ENCODE results near the gene RSU1. TPM values are rescaled to one million over a fixed set of nuclear protein-coding genes. Genes with fewer than 3 reads are reported as not detected.
A peak's percentile ranks its signal among the peaks of the same experiment; 100 is the strongest.

The RSU1 gene
- total RNA-seq, 1 donor from 2014 or later: 33.7 TPM

DNA sequence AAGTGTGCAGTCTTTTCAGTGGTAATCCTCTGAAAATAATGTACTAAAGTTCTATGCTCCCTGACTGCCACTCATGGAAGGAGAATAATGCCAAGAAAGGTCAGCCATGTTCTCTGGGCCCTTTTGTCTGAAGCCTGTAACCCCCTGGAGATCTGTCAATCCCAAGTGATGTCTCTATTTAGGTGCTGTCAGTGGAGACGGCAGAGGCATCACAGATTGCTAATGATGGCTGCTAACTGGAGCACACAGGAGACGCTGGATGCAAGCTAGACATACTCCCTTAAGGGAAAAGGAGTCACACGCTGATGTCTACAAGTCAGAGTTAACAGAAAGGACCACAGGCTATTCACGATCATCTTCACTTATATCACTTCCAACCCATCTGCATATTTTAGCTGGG is 118.8 kb downstream of the RSU1 start:
- TF ChIP-seq, protein P1, sequence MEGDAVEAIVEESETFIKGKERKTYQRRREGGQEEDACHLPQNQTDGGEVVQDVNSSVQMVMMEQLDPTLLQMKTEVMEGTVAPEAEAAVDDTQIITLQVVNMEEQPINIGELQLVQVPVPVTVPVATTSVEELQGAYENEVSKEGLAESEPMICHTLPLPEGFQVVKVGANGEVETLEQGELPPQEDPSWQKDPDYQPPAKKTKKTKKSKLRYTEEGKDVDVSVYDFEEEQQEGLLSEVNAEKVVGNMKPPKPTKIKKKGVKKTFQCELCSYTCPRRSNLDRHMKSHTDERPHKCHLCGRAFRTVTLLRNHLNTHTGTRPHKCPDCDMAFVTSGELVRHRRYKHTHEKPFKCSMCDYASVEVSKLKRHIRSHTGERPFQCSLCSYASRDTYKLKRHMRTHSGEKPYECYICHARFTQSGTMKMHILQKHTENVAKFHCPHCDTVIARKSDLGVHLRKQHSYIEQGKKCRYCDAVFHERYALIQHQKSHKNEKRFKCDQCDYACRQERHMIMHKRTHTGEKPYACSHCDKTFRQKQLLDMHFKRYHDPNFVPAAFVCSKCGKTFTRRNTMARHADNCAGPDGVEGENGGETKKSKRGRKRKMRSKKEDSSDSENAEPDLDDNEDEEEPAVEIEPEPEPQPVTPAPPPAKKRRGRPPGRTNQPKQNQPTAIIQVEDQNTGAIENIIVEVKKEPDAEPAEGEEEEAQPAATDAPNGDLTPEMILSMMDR (conservative IDR thresholded peaks at IDR 0.05): no peak
- Mint-ChIP-seq H3K27ac (ENCODE audit: unreplicated experiment) (peak overlapping the region; percentile 83), H3K4me1 (peaks cover 20% of the 10 kb centered on the region), H3K4me3 (no peak overlapping the region), H3K27me3 (ENCODE audit: low read depth) (peaks cover 58% of the 10 kb centered on the region), H3K36me3 (ENCODE audit: low read depth) (peaks cover 4% of the 10 kb centered on the region), H3K9me3 (peaks cover 2% of the 10 kb centered on the region)
- no peak for DNase-seq (ENCODE audit: low read depth, low spot score)

DNA sequence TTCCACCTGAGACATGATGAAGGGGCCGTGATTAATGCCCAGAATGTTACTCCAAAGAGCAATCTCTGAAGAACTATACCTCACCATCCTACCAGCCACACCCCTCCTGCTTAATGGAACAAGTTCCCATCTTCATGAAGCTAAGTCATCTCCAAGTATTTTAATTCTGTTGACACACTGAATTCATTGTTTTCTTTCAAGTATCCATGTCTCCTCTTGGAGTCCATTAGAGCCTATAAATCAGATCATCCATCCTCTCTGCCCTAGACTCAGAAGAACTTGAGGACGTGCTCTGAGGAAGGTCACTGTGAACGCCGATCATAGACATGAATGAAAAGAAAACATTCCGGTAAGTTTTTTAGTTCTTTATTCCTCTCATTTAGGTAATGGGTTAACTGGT is 126.8 kb downstream of the RSU1 start:
- TF ChIP-seq, protein P1 (conservative IDR thresholded peaks at IDR 0.05): no peak
- Mint-ChIP-seq H3K27me3 (ENCODE audit: low read depth) (peaks cover 6% of the 10 kb centered on the region), H3K27ac (ENCODE audit: unreplicated experiment) (no peak overlapping the region), H3K36me3 (ENCODE audit: low read depth) (no peaks in the 10 kb centered on the region), H3K4me1 (no peaks in the 10 kb centered on the region), H3K9me3 (no peaks in the 10 kb centered on the region), H3K4me3 (no peak overlapping the region)
- no peak for DNase-seq (ENCODE audit: low read depth, low spot score)

- TF ChIP-seq, protein P1 (conservative IDR thresholded peaks at IDR 0.05): no peak
Measured at GRCh38 chr10:16689696-16690095, 127.5 kb downstream of the RSU1 start.

DNA sequence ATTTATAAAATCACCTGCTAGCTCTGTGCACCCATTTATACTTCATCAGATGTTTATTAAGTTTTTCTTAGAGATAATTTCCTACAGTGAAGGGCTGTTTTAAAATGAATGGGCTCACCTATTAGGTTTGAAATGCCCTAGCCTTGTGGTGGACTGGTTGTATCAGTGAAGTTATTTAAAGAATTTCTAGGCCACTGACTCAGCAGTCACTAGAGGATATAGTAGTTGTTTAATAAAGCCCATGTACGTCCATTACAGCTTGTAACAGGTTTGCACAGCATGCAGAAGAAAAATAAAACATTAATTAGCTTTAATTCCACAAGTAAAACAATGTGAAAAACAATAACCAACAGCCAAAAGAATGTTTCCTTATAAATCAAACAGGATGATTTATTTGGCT is 128.0 kb downstream of the RSU1 start:
- no peaks in the 10 kb centered on the region for H3K9me3 Mint-ChIP-seq
- H3K27ac Mint-ChIP-seq (ENCODE audit: unreplicated experiment): no peak overlapping the region
- no peak overlapping the region for H3K4me3 Mint-ChIP-seq
- no peaks in the 10 kb centered on the region for H3K4me1 Mint-ChIP-seq
- no peak for DNase-seq (ENCODE audit: low read depth, low spot score)
- TF ChIP-seq, protein P1 (conservative IDR thresholded peaks at IDR 0.05): no peak
- no peaks in the 10 kb centered on the region for H3K27me3 Mint-ChIP-seq (ENCODE audit: low read depth)
- H3K36me3 Mint-ChIP-seq (ENCODE audit: low read depth): no peaks in the 10 kb centered on the region

More at GRCh38 chr10:16689696-16690095, 127.5 kb downstream of the RSU1 start:
- no peak for DNase-seq (ENCODE audit: low read depth, low spot score)
- no peaks in the 10 kb centered on the region for H3K4me1 Mint-ChIP-seq
- H3K27ac Mint-ChIP-seq (ENCODE audit: unreplicated experiment): no peak overlapping the region
- no peak overlapping the region for H3K4me3 Mint-ChIP-seq
- no peaks in the 10 kb centered on the region for H3K36me3 Mint-ChIP-seq (ENCODE audit: low read depth)
- no peaks in the 10 kb centered on the region for H3K27me3 Mint-ChIP-seq (ENCODE audit: low read depth)
- H3K9me3 Mint-ChIP-seq: no peaks in the 10 kb centered on the region

- no peak overlapping the region for H3K4me3 Mint-ChIP-seq
- TF ChIP-seq, protein P1 (conservative IDR thresholded peaks at IDR 0.05): no peak
- no peaks in the 10 kb centered on the region for H3K27me3 Mint-ChIP-seq (ENCODE audit: low read depth)
- H3K9me3 Mint-ChIP-seq: no peaks in the 10 kb centered on the region
- no peak overlapping the region for H3K27ac Mint-ChIP-seq (ENCODE audit: unreplicated experiment)
- H3K4me1 Mint-ChIP-seq: no peaks in the 10 kb centered on the region
- no peak for DNase-seq (ENCODE audit: low read depth, low spot score)
- H3K36me3 Mint-ChIP-seq (ENCODE audit: low read depth): no peaks in the 10 kb centered on the region
Measured at GRCh38 chr10:16686054-16686902, 130.9 kb downstream of the RSU1 start.
